ENCODE results near the gene PPEF2.

Gene PPEF2

DNA sequence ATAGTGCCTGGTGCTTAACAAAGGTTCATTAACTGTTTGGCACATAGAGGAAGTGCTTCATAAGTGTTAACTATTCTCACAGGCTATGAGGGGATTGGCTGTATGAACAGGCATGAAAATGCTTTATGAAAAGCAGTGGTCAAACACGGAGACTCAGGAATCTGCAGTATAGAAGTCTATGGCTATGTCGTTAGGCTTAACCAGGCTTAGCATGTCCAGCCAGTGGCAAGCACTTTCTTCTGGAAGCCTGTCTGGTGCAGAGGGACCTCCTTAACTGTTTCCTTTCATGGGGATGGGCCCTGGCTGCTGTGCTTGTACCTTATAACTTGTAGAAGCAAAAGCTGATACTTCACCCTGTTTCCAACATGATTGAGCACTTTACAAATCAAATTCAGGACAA lies 78.4 kb downstream of the PPEF2 start:
- FAIRE-seq: no peak

- FAIRE-seq: no peak
These were observed 79.8 kb downstream of the PPEF2 start for GRCh38 chr4:75822416-75822815.

DNA sequence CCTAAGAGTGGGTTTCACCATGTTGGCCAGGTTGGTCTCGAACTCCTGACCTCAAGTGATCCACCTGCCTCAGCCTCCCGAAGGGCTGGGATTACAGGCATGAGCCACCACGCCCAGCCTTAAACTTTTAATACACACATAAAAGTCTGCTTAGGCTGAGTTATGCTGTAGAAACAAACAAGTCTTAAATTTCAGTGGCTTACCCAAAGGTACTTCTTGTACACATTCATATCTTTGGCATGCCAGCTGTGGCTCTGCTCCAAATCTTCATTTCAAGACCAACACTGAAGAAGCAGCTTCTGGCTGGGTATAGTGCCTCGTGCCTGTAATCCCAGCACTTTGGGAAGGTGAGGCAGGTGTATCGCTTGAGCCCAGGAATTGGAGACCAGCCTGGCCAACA lies 80.3 kb downstream of the PPEF2 start:
- no peak for FAIRE-seq

DNA sequence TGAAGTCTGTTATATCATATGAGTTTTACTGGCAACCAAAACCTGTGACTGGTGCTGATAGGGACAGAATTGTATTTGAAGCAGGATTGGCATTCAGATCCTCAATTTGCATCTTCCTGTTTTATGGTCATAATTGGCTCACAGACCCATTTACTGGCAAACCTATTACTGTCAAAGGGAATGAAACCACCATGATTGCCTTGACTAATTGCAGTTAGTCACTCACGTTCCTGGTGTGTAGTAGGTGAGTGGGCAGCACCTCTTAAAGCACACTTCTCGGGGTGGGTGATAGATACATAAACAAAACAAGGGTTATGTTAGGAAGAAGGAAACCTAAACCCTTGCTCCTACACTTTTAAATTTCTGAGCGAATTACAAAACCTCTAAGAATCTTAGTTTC lies 81.0 kb downstream of the PPEF2 start:
- FAIRE-seq: no peak

DNA sequence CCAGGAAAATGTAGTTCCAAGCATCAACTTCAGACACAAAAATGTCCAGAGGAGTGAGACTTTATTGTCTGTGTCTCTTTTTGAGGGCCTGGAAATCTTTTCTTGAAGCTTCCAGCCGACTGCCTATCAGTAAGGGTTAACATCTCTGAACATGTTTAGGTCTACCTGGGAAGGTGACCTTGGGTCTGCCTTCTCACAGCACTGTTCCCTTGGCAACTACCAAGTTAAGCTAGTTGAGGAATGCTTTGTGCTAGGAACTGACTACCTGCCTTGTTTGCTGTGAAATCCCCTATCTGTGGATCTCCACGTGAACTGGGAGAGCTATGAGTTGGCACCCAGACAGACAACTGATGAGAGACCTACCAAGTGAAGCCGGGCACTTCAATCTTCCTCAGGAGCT lies 81.6 kb downstream of the PPEF2 start:
- FAIRE-seq: no peak

GRCh38 chr4:75820197-75820596 lies 82.1 kb downstream of the PPEF2 start:
- FAIRE-seq: no peak

GRCh38 chr4:75819121-75819520 lies 83.1 kb downstream of the PPEF2 start:
- FAIRE-seq: no peak

DNA sequence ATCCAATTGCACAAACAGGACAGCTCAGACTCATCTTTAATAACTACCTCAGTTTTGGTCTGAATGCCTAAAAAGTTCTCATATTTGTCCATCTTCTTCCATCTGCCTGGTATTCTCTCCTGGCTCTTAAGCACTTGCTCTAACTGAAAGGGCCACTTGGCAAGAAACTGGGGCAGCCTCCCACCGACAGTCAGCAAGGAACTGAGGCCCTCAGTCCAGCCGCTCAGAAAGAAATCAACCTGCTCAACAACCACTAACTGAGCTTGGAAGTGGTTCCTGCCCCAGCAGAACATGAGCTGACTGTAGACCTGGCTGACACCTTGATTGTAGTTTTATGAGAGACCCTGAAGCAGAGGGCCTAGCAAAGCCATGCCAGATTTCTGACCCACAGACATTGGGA lies 84.4 kb downstream of the PPEF2 start:
- FAIRE-seq: no peak
